ENCODE results near the gene TNIP2.

The TNIP2 gene

DNA sequence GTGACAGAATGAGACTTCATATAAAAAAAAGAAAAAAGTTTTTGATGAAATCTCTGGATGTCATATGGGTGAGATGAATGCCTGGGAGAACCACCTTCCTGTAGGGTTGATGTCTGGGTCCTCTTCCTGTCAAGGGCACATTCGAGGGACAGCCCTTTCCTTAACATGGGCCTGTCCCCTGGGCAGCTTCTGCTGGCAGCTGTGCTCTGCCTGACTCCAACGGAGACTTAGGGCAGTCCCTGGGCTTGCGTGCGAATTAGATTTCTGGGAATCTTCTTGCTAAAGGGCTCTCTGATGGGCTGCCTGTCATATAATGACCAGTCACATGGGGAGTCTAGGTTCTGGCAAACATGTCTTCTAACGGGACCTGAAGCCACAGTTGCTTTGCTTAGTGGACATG lies 40.7 kb downstream of the TNIP2 start:
- DNase-seq (ENCODE audit: insufficient read length) (no peak), FAIRE-seq (no peak)
- TF ChIP-seq POLR2A (IDR thresholded peaks at IDR 0.05; ENCODE audit: low read depth, low read length), result no peak
- TF ChIP-seq POLR2AphosphoS5 (IDR thresholded peaks at IDR 0.05; ENCODE audit: low read depth, low read length), result no peak
- TF ChIP-seq TAF1 (IDR thresholded peaks at IDR 0.05; ENCODE audit: borderline replicate concordance, low read depth, low read length), result no peak

GRCh38 chr4:2714918-2715317 lies 41.2 kb downstream of the TNIP2 start:
- no peak for DNase-seq (ENCODE audit: insufficient read length)
- TF ChIP-seq POLR2A (IDR thresholded peaks at IDR 0.05; ENCODE audit: low read depth, low read length) (no peak), TAF1 (IDR thresholded peaks at IDR 0.05; ENCODE audit: borderline replicate concordance, low read depth, low read length) (no peak), POLR2AphosphoS5 (IDR thresholded peaks at IDR 0.05; ENCODE audit: low read depth, low read length) (no peak)
- no peak for FAIRE-seq

DNA sequence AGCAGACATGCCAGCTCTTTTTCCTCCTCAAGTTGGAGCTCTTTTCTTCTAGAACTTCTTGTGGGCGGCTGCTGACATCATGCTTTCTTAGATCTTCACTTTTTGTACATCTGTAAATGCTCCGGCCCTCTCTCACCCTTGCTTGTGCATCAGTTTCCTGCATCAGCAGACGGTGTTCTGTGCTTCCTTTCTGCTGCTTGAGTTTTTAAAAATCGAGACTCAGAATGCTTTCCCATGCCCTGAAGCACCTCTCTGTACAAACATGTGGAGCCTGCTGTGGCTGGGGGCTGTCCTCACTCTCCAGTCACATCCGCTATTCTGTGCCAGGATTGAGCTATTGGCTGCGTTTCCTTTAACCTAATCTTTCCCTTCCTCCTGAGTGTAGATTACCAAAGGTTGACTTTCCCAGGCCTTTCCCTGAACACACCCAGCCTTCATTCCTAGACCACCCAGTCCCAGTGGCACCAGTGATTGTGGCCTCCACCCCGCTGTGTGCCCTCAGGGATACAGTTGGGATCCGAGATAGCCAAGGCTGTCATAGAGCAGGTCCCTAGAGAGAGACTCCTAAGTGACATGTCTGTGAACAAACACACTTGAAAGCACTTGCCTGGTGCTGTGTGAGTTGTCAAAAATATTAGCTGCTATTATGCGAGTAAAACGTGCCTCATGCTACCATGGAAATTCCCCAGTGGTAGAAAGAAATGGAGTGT lies 41.9 kb downstream of the TNIP2 start:
- no peak for DNase-seq (ENCODE audit: insufficient read length)
- FAIRE-seq, result peak; percentile 14
- TF ChIP-seq POLR2A (IDR thresholded peaks at IDR 0.05; ENCODE audit: low read depth, low read length) (no peak), POLR2AphosphoS5 (IDR thresholded peaks at IDR 0.05; ENCODE audit: low read depth, low read length) (no peak), TAF1 (IDR thresholded peaks at IDR 0.05; ENCODE audit: borderline replicate concordance, low read depth, low read length) (no peak)

DNA sequence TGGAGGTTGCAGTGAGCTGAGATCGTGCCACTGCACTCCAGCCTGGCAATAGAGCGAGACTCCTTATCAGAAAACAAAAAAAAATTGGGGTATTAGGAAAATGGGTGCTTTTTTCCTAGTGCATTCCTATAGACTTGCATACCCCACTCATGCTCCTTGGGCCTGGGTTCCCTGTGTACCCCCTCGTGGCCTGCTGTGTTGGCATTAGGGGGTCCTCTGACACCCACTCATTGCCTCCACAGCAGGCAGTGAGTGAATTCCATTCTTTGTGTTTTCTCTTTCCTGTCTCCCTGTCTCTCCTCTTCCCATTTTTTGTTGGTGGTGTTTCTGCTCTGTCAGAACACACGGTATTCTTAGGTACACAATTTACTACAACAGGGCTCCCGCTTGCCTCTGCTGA lies 42.8 kb downstream of the TNIP2 start:
- TF ChIP-seq POLR2A (IDR thresholded peaks at IDR 0.05; ENCODE audit: low read depth, low read length) (no peak), TAF1 (IDR thresholded peaks at IDR 0.05; ENCODE audit: borderline replicate concordance, low read depth, low read length) (no peak), POLR2AphosphoS5 (IDR thresholded peaks at IDR 0.05; ENCODE audit: low read depth, low read length) (no peak)
- FAIRE-seq (no peak), DNase-seq (ENCODE audit: insufficient read length) (no peak)

- no peak for DNase-seq (ENCODE audit: insufficient read length)
- TF ChIP-seq POLR2A (IDR thresholded peaks at IDR 0.05; ENCODE audit: low read depth, low read length) (no peak), POLR2AphosphoS5 (IDR thresholded peaks at IDR 0.05; ENCODE audit: low read depth, low read length) (no peak), TAF1 (IDR thresholded peaks at IDR 0.05; ENCODE audit: borderline replicate concordance, low read depth, low read length) (no peak)
- no peak for FAIRE-seq
Measured at GRCh38 chr4:2712261-2712842, 43.8 kb downstream of the TNIP2 start.

DNA sequence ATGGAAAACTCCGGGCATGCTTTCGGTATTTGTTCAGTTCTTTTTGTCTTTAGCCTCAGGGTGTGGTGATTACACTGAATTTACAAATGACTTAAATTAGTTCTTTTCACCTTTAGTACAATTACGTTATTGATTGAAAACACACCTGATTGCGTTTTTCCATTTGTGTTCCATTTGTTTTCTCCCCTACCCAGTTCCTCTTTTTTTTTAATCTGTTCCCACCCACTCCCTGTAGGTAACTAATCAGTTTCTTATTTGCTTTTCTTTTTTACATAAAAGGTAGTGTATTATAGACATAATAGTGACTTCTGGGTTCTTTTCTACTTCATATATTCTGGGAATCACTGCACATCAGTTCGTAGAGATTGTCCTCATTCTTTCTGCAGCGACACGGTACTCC lies 53.4 kb downstream of the TNIP2 start:
- no peak for TF ChIP-seq TAF1 (IDR thresholded peaks at IDR 0.05; ENCODE audit: borderline replicate concordance, low read depth, low read length)
- no peak for TF ChIP-seq POLR2A (IDR thresholded peaks at IDR 0.05; ENCODE audit: low read depth, low read length)
- no peak for TF ChIP-seq POLR2AphosphoS5 (IDR thresholded peaks at IDR 0.05; ENCODE audit: low read depth, low read length)
- FAIRE-seq (no peak), DNase-seq (ENCODE audit: insufficient read length) (no peak)

DNA sequence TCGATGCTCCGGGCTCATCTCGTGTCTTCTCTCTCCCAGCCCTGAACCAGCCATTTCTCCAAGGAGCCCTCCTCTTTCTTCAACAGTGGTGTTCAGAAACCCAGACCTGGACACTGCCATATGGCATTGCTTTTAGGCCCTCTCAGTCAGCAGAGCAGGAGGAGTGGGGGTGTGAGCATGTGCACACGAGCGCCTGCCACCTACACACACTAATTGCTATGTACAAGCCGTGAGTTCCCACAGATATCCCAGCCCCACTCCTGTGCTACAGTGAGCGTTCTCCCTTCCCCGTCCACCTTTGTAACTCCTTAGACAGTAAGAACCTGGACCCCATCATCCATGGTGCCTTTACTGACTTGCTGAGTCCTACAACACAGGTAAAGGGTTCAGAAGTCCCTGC lies 53.8 kb downstream of the TNIP2 start:
- no peak for TF ChIP-seq TAF1 (IDR thresholded peaks at IDR 0.05; ENCODE audit: borderline replicate concordance, low read depth, low read length)
- TF ChIP-seq POLR2AphosphoS5 (IDR thresholded peaks at IDR 0.05; ENCODE audit: low read depth, low read length), result no peak
- TF ChIP-seq POLR2A (IDR thresholded peaks at IDR 0.05; ENCODE audit: low read depth, low read length), result no peak
- DNase-seq (ENCODE audit: insufficient read length) (no peak), FAIRE-seq (no peak)

- TF ChIP-seq TAF1 (IDR thresholded peaks at IDR 0.05; ENCODE audit: borderline replicate concordance, low read depth, low read length), result no peak
- TF ChIP-seq POLR2A (IDR thresholded peaks at IDR 0.05; ENCODE audit: low read depth, low read length), result no peak
- TF ChIP-seq POLR2AphosphoS5 (IDR thresholded peaks at IDR 0.05; ENCODE audit: low read depth, low read length), result no peak
- DNase-seq (ENCODE audit: insufficient read length), result no peak
- no peak for FAIRE-seq
Measured at GRCh38 chr4:2700031-2700430, 56.1 kb downstream of the TNIP2 start.

- FAIRE-seq (no peak), DNase-seq (ENCODE audit: insufficient read length) (no peak)
- no peak for TF ChIP-seq POLR2AphosphoS5 (IDR thresholded peaks at IDR 0.05; ENCODE audit: low read depth, low read length)
- TF ChIP-seq TAF1 (IDR thresholded peaks at IDR 0.05; ENCODE audit: borderline replicate concordance, low read depth, low read length), result no peak
- no peak for TF ChIP-seq POLR2A (IDR thresholded peaks at IDR 0.05; ENCODE audit: low read depth, low read length)
Measured at GRCh38 chr4:2699534-2699933, 56.6 kb downstream of the TNIP2 start.

DNA sequence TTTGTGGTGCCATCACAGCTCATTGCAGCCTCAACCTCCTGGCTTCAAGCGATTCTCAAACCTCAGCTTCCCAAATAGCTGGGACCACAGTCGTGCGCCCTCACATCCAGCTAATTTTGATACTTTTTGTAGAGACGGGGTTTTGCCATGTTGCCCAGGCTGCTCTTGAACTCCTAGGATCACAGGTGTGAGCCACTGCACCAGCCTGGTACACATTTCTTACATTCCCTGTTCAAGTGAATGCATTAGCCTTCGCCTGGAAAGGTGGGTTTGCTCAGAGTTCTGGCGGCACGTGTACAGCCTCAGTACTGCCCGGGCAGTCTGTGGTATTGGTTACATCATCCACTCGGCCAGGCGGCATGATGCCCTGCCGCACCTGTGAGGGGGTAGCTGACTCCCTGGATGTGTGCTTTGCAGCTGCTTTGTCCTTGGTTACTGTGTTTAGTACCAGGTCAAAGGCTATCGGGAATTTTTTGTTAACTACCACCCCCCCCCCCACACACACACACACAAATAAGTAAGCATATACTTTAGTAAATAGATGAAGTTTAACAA lies 57.1 kb downstream of the TNIP2 start:
- FAIRE-seq (no peak), DNase-seq (ENCODE audit: insufficient read length) (no peak)
- TF ChIP-seq TAF1 (IDR thresholded peaks at IDR 0.05; ENCODE audit: borderline replicate concordance, low read depth, low read length) (no peak), POLR2AphosphoS5 (IDR thresholded peaks at IDR 0.05; ENCODE audit: low read depth, low read length) (no peak), POLR2A (IDR thresholded peaks at IDR 0.05; ENCODE audit: low read depth, low read length) (no peak)

DNA sequence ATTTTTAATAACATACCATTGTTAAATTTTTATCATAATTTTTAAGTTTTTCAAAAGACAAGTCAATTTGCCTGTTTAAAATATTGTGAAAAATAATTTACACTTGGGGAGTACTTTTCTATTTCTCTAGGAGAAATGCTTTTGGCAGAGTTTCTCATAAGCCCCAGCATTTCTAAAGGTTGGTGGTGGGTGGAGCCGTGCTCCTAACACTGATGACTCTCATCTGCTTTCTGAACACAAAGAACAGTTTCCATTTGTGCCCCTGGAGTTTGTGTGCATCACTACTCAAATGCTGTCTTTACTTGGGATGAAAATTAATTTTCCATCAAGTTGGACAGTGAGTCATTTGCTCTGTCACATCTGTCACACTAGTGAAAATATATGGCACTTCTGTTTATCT lies 57.6 kb downstream of the TNIP2 start:
- TF ChIP-seq POLR2AphosphoS5 (IDR thresholded peaks at IDR 0.05; ENCODE audit: low read depth, low read length), result no peak
- TF ChIP-seq TAF1 (IDR thresholded peaks at IDR 0.05; ENCODE audit: borderline replicate concordance, low read depth, low read length), result no peak
- TF ChIP-seq POLR2A (IDR thresholded peaks at IDR 0.05; ENCODE audit: low read depth, low read length), result no peak
- no peak for DNase-seq (ENCODE audit: insufficient read length)
- FAIRE-seq, result no peak

GRCh38 chr4:2697995-2698414 lies 58.1 kb downstream of the TNIP2 start:
- FAIRE-seq, result peak; percentile 24
- TF ChIP-seq POLR2AphosphoS5 (IDR thresholded peaks at IDR 0.05; ENCODE audit: low read depth, low read length) (no peak), POLR2A (IDR thresholded peaks at IDR 0.05; ENCODE audit: low read depth, low read length) (no peak), TAF1 (IDR thresholded peaks at IDR 0.05; ENCODE audit: borderline replicate concordance, low read depth, low read length) (no peak)
- DNase-seq (ENCODE audit: insufficient read length), result no peak

All from GM12892 (cell line).